GM12878 (cell line): Measurements from ENCODE around the gene SWSAP1. TPM values are rescaled to one million over a fixed set of nuclear protein-coding genes. Genes with fewer than 3 reads are reported as not detected.

ENCODE experiments used
- BCL11A ChIP-seq: IDR thresholded peaks from 2 replicates; pipeline ENCODE4 v1.6.1; 2011; ENCODE audit warnings: low read depth, low read length
- BCLAF1 ChIP-seq: fragments of 450-650 bp; IDR thresholded peaks from 2 replicates; pipeline ENCODE4 v1.6.1; 2017; ENCODE audit warnings: antibody characterized with exemption, mild to moderate bottlenecking, moderate library complexity
- CEBPB ChIP-seq, 2 experiments: fragments of 150-350 bp in 1 of 2; IDR thresholded peaks; 2 replicates each; pipeline ENCODE4 v1.6.1; 2012 to 2014; ENCODE audit warnings: low read depth in 2 of 2, low read length in 2 of 2, borderline replicate concordance in 1 of 2, inconsistent platforms in 1 of 2
- E2F4 ChIP-seq: IDR thresholded peaks from 2 replicates; pipeline ENCODE4 v1.6.1; 2012; ENCODE audit warnings: low read depth, low read length, improper control_type of control experiment
- IKZF2 ChIP-seq, 2 experiments: fragments of 450-650 bp; IDR thresholded peaks; 2 replicates each; pipeline ENCODE4 v1.6.1; 2017; ENCODE audit warnings: mild to moderate bottlenecking in 2 of 2, moderate library complexity in 2 of 2
- IRF3 ChIP-seq: fragments of 450-650 bp; IDR thresholded peaks from 2 replicates; pipeline ENCODE4 v1.6.1; 2014; ENCODE audit warnings: mild to moderate bottlenecking
- NFYA ChIP-seq: IDR thresholded peaks from 2 replicates; pipeline ENCODE4 v1.6.1; 2011; ENCODE audit warnings: low read depth, mild to moderate bottlenecking, low read length, improper control_type of control experiment, borderline replicate concordance
- NRF1 ChIP-seq: conservative IDR thresholded peaks from 2 replicates; pipeline ENCODE4 v1.6.1; 2011; ENCODE audit warnings: mild to moderate bottlenecking, low read depth, low read length, improper control_type of control experiment
- PAX8 ChIP-seq: fragments of 450-650 bp; IDR thresholded peaks from 2 replicates; pipeline ENCODE4 v1.6.1; 2017; ENCODE audit warnings: mild to moderate bottlenecking, moderate library complexity
- PML ChIP-seq: IDR thresholded peaks from 2 replicates; pipeline ENCODE4 v1.6.1; 2012; ENCODE audit warnings: low read length, inconsistent platforms
- RELB ChIP-seq: fragments of 450-650 bp; IDR thresholded peaks from 2 replicates; pipeline ENCODE4 v1.6.1; 2017; ENCODE audit warnings: low read depth, mild to moderate bottlenecking, moderate library complexity
- RFX5 ChIP-seq: IDR thresholded peaks from 2 replicates; pipeline ENCODE4 v1.6.1; 2011; ENCODE audit warnings: low read depth, low read length, improper control_type of control experiment
- SREBF2 ChIP-seq: IDR thresholded peaks from 2 replicates; pipeline ENCODE4 v1.6.1; 2012; ENCODE audit warnings: mild to moderate bottlenecking, low read length
- SUPT20H ChIP-seq: IDR thresholded peaks from 2 replicates; pipeline ENCODE4 v1.6.1; 2011; ENCODE audit warnings: low read depth, mild to moderate bottlenecking, low read length, moderate library complexity, borderline replicate concordance; ENCODE audit not compliant: control insufficient read depth
- USF1 ChIP-seq: IDR thresholded peaks from 2 replicates; pipeline ENCODE4 v1.6.1; 2011; ENCODE audit warnings: borderline replicate concordance, low read depth, mild to moderate bottlenecking, moderate library complexity, mixed read lengths, low read length; ENCODE audit not compliant: insufficient read depth; ENCODE audit errors: extremely low read length
- ZBTB11 ChIP-seq: fragments of 450-650 bp; formaldehyde crosslinking; IDR thresholded peaks from 2 replicates; pipeline ENCODE4 v1.5.0; 2022; ENCODE audit warnings: mild to moderate bottlenecking, missing genetic modification characterization
- ZNF217 ChIP-seq: fragments of 450-650 bp; IDR thresholded peaks from 2 replicates; pipeline ENCODE4 v1.6.1; 2017; ENCODE audit warnings: antibody characterized with exemption, mild to moderate bottlenecking
- polyA plus RNA-seq, 11 experiments: library from polyadenylated mRNA; depleted of rRNA in 4 of 11; unstranded in 6 of 11; stranded (reverse) in 5 of 11; fragments of >200 nt; fragmentation: Nextera tagmentation in 4 of 11; fragmentation: Illumina TruSeq in 1 of 11; extraction: Ambion mirVana in 4 of 11; extraction: Trizol in 1 of 11; gene quantifications; 1 replicate in 1 of 11; 2 replicates in 10 of 11; pipeline versions ENCODE4 v1.2.1 to v1.2.3, GENCODE V29; 2011 to 2016; ENCODE audit warnings: inconsistent platforms in 2 of 11, missing spikeins in 2 of 11, low read depth in 1 of 11
- total RNA-seq, 4 experiments: library from RNA; depleted of rRNA in 3 of 4; stranded (reverse); fragments of >200 nt in 3 of 4; fragmentation: Illumina TruSeq in 1 of 4; extraction: Trizol in 1 of 4; gene quantifications; 2 replicates each; pipeline versions ENCODE4 v1.2.1 to v1.2.3, GENCODE V29; 2013 to 2021

Gene SWSAP1
- total and polyA plus RNA-seq, 10 of the 15 experiments (the other 5 are each of a cell fraction or from before 2014, with no cell fraction given), result 0.18 to 6.5 (median 2.4) TPM

- TF ChIP-seq RELB, result peak; percentile 44; the same call in 1 of the 2 replicates
- TF ChIP-seq SUPT20H, result no peak
- TF ChIP-seq PML, result no peak
- no peak for TF ChIP-seq SREBF2
- TF ChIP-seq IKZF2 (IDR thresholded peaks at IDR 0.05), result peak in 1 of 2 experiments; percentile 34; a peak in 1 of 4 replicates
- TF ChIP-seq NFYA, result peak; percentile 12; the same call in 1 of the 2 replicates
- no peak for TF ChIP-seq PAX8
- no peak for TF ChIP-seq ZBTB11 (CRISPR knock-in tag)
- no peak for TF ChIP-seq USF1
- TF ChIP-seq BCL11A, result no peak
- no peak for TF ChIP-seq ZNF217
- no peak for TF ChIP-seq E2F4
- TF ChIP-seq BCLAF1, result no peak
- TF ChIP-seq CEBPB (IDR thresholded peaks at IDR 0.05; ENCODE audit: borderline replicate concordance in 1 of 2, low read depth in 2 of 2, low read length in 2 of 2), result peak in 1 of 2 experiments; percentile 79; a peak in 2 of 4 replicates
- peak; percentile 87; the same call in 1 of the 2 replicates for TF ChIP-seq IRF3
- peak; percentile 54 for TF ChIP-seq RFX5
- no peak for TF ChIP-seq NRF1
Observed at GRCh38 chr19:11346104-11346940, 28.1 kb upstream of the SWSAP1 start, which contains the start of the genes CCDC159 and TMEM205 (continued).
